IMR-90 (cell line): ENCODE results near the gene PCBP3. TPM values are rescaled to one million over a fixed set of nuclear protein-coding genes. Genes with fewer than 3 reads are reported as not detected.

Experiments used
- ATAC-seq: fragments of 200-7000 bp; cut with Tn5 transposase; 2 replicates; pipeline ENCODE4 v1.9.1; 2020; ENCODE audit warnings: low read depth, mild to moderate bottlenecking, moderate library complexity
- BruUV-seq: library from RNA; stranded (reverse); fragments of 400-500 nt; replicated peaks from 2 replicates; lab custom pipeline; 2021; lab: Mats Ljungman, UMichigan
- CTCF ChIA-PET: fragments of 300-600 bp; formaldehyde crosslinking; extraction: SDS; loops from one replicate; lab custom pipeline; 2021; ENCODE audit warnings: antibody characterized with exemption; lab: Yijun Ruan, JAX
- POLR2A ChIA-PET: fragments of 300-600 bp; sonication (Branson Sonifier 250); formaldehyde crosslinking; loops from one replicate; lab custom pipeline; 2022; ENCODE audit warnings: antibody characterized with exemption; ENCODE audit not compliant: unreplicated experiment; lab: Charles Lee
- DNase-seq: peaks from one replicate; pipeline ENCODE4 v3.0.0; 2013
- H2AFZ ChIP-seq: replicated peaks from 2 replicates; pipeline ENCODE3; 2013; ENCODE audit warnings: low read length, mild to moderate bottlenecking; ENCODE audit not compliant: poor library complexity
- H2AK5ac ChIP-seq: 2 replicates; pipeline ENCODE4 v1.6.1; 2013; ENCODE audit warnings: low read depth, low read length, inconsistent platforms
- H2AK9ac ChIP-seq: replicated peaks from 2 replicates; pipeline ENCODE3; 2013; ENCODE audit warnings: mild to moderate bottlenecking, low read depth, low read length, moderate library complexity; ENCODE audit not compliant: poor library complexity
- H2BK120ac ChIP-seq: 2 replicates; pipeline ENCODE4 v1.6.1; 2013; ENCODE audit warnings: low read depth, low read length, inconsistent platforms
- H2BK15ac ChIP-seq: 3 replicates; pipeline ENCODE4 v1.6.1; 2013; ENCODE audit warnings: low read depth, low read length, inconsistent platforms
- H2BK20ac ChIP-seq: 2 replicates; pipeline ENCODE4 v1.6.1; 2013; ENCODE audit warnings: low read depth, mild to moderate bottlenecking, inconsistent platforms, low read length, moderate library complexity
- H2BK5ac ChIP-seq: 2 replicates; pipeline ENCODE4 v1.6.1; 2013; ENCODE audit warnings: mild to moderate bottlenecking, low read depth, low read length, inconsistent platforms; ENCODE audit not compliant: poor library complexity, severe bottlenecking
- H3K14ac ChIP-seq: replicated peaks from 2 replicates; pipeline ENCODE4 v1.6.1; 2013; ENCODE audit warnings: low read depth, low read length, inconsistent platforms
- H3K18ac ChIP-seq: 2 replicates; pipeline ENCODE4 v1.6.1; 2013; ENCODE audit warnings: low read depth, low read length, control low read depth
- H3K23ac ChIP-seq: 2 replicates; pipeline ENCODE4 v1.6.1; 2013; ENCODE audit warnings: low read depth, low read length, inconsistent platforms
- H3K27ac ChIP-seq: 2 replicates; pipeline ENCODE4 v1.5.1; 2013; ENCODE audit warnings: mild to moderate bottlenecking, control low read depth, low read length; ENCODE audit not compliant: insufficient read depth
- H3K27me3 ChIP-seq: 2 replicates; pipeline ENCODE4 v1.6.1; 2013; ENCODE audit warnings: low read length; ENCODE audit not compliant: control insufficient read depth, insufficient read depth
- H3K36me3 ChIP-seq: 2 replicates; pipeline ENCODE4 v1.6.1; 2013; ENCODE audit warnings: low read length, mixed read lengths; ENCODE audit not compliant: control insufficient read depth, insufficient read depth
- H3K4ac ChIP-seq: 2 replicates; pipeline ENCODE4 v1.6.1; 2013; ENCODE audit warnings: low read depth, low read length, inconsistent platforms
- H3K4me1 ChIP-seq: 2 replicates; pipeline ENCODE4 v1.6.1; 2013; ENCODE audit warnings: low read length, mixed read lengths; ENCODE audit not compliant: control insufficient read depth, insufficient read depth
- H3K4me2 ChIP-seq: 2 replicates; pipeline ENCODE4 v1.6.1; 2013; ENCODE audit warnings: low read depth, mild to moderate bottlenecking, control low read depth, low read length, moderate library complexity
- H3K4me3 ChIP-seq: 2 replicates; pipeline ENCODE4 v1.5.1; 2013; ENCODE audit warnings: low read depth, mild to moderate bottlenecking, control low read depth, low read length, moderate library complexity; ENCODE audit not compliant: insufficient read depth
- H3K56ac ChIP-seq: 2 replicates; pipeline ENCODE4 v1.6.1; 2013; ENCODE audit warnings: low read length, inconsistent platforms; ENCODE audit not compliant: insufficient read depth; ENCODE audit errors: extremely low read depth
- H3K79me1 ChIP-seq, 2 experiments: 2 replicates each; pipeline ENCODE4 v1.6.1; 2013; ENCODE audit warnings: low read length in 2 of 2, inconsistent platforms in 1 of 2, low read depth in 1 of 2
- H3K9ac ChIP-seq: 2 replicates; pipeline ENCODE4 v1.6.1; 2013; ENCODE audit warnings: low read depth, low read length, control low read depth
- H3K9me1 ChIP-seq: 2 replicates; pipeline ENCODE4 v1.6.1; 2013; ENCODE audit warnings: low read length, inconsistent platforms; ENCODE audit not compliant: insufficient read depth
- H3K9me3 ChIP-seq: 2 replicates; pipeline ENCODE4 v1.6.1; 2013; ENCODE audit warnings: low read length; ENCODE audit not compliant: control insufficient read depth, insufficient read depth
- H4K20me1 ChIP-seq: 2 replicates; pipeline ENCODE4 v1.6.1; 2013; ENCODE audit warnings: low read length, inconsistent platforms; ENCODE audit not compliant: insufficient read depth
- H4K5ac ChIP-seq: 2 replicates; pipeline ENCODE4 v1.6.1; 2013; ENCODE audit warnings: mild to moderate bottlenecking, low read depth, low read length, control low read depth
- H4K8ac ChIP-seq, 2 experiments: 2 replicates each; pipeline ENCODE4 v1.6.1; 2013; ENCODE audit warnings: low read depth in 2 of 2, low read length in 2 of 2, control low read depth in 1 of 2, inconsistent platforms in 1 of 2
- H4K91ac ChIP-seq: 2 replicates; pipeline ENCODE4 v1.6.1; 2013; ENCODE audit warnings: low read depth, low read length, inconsistent platforms; ENCODE audit not compliant: insufficient read depth
- BHLHE40 ChIP-seq: fragments of 150-350 bp; IDR thresholded peaks from 2 replicates; pipeline ENCODE4 v1.6.1; 2016; ENCODE audit warnings: mild to moderate bottlenecking, low read depth, low read length
- CEBPB ChIP-seq: IDR thresholded peaks from 2 replicates; pipeline ENCODE4 v1.6.1; 2012; ENCODE audit warnings: low read depth, low read length, improper control_type of control experiment
- CHD1 ChIP-seq: IDR thresholded peaks from 2 replicates; pipeline ENCODE4 v1.6.1; 2012; ENCODE audit warnings: low read depth, low read length, improper control_type of control experiment
- CTCF ChIP-seq: conservative IDR thresholded peaks from 2 replicates; pipeline ENCODE4 v1.5.1; 2012; ENCODE audit warnings: mild to moderate bottlenecking, low read depth, low read length, improper control_type of control experiment
- MAFK ChIP-seq: IDR thresholded peaks from 2 replicates; pipeline ENCODE4 v1.6.1; 2012; ENCODE audit warnings: low read depth, low read length, improper control_type of control experiment
- MXI1 ChIP-seq: IDR thresholded peaks from 2 replicates; pipeline ENCODE4 v1.6.1; 2012; ENCODE audit warnings: low read depth, mild to moderate bottlenecking, low read length, moderate library complexity, borderline replicate concordance
- NFE2L2 ChIP-seq: fragments of 150-350 bp; IDR thresholded peaks from 2 replicates; pipeline ENCODE4 v1.6.1; 2016; ENCODE audit warnings: low read depth, mild to moderate bottlenecking, low read length
- POLR2A ChIP-seq: IDR thresholded peaks from 2 replicates; pipeline ENCODE4 v1.6.1; 2012; ENCODE audit warnings: mild to moderate bottlenecking, low read depth, low read length
- RAD21 ChIP-seq: IDR thresholded peaks from 2 replicates; pipeline ENCODE4 v1.6.1; 2012; ENCODE audit warnings: low read length, improper control_type of control experiment
- RCOR1 ChIP-seq: IDR thresholded peaks from 2 replicates; pipeline ENCODE4 v1.6.1; 2012; ENCODE audit warnings: mild to moderate bottlenecking, low read length, improper control_type of control experiment; ENCODE audit not compliant: insufficient replicate concordance
- RFX5 ChIP-seq: IDR thresholded peaks from 2 replicates; pipeline ENCODE4 v1.8.0; 2012; ENCODE audit warnings: low read depth, mild to moderate bottlenecking, low read length, moderate library complexity
- SMC3 ChIP-seq: fragments of 150-350 bp; IDR thresholded peaks from 2 replicates; pipeline ENCODE4 v1.6.1; 2016; ENCODE audit warnings: low read depth, mild to moderate bottlenecking, antibody characterized with exemption, low read length, moderate library complexity
- WGBS, 2 experiments: methylation state at CpG; one replicate each; pipeline versions ENCODE4 v1.1.5 to v1.1.7; 2013; ENCODE audit warnings: missing lambda C conversion rate in 2 of 2; ENCODE audit not compliant: insufficient read length in 1 of 2; ENCODE audit errors: extremely low coverage in 2 of 2; 5-methylcytosine and 5-hydroxymethylcytosine counted together
- dilution Hi-C: fragments of 300-500 bp; cut with HindIII; formaldehyde crosslinking; loops from one replicate; pipeline ENCODE4 v1.14.3; 2018; ENCODE audit warnings: low sequenced_read_pairs; ENCODE audit not compliant: unreplicated experiment
- in situ Hi-C: fragments of 300-500 bp; cut with MboI; formaldehyde crosslinking; loops from 3 replicates; pipeline ENCODE4 v1.14.3; 2019; ENCODE audit warnings: low sequenced_read_pairs, inconsistent platforms, mixed read lengths
- intact Hi-C: fragments of 100-400 bp; cut with micrococcal nuclease; formaldehyde crosslinking; loops from 2 replicates; pipeline ENCODE4 v1.10.0; 2022
- polyA plus RNA-seq, 3 experiments: library from polyadenylated mRNA; depleted of rRNA; stranded (reverse); fragments of >200 nt; gene quantifications; 2 replicates each; pipeline ENCODE4 v1.2.3, GENCODE V29; 2012; ENCODE audit warnings: low replicate concordance in 1 of 3
- total RNA-seq: library from RNA; depleted of rRNA; stranded (reverse); fragments of >200 nt; gene quantifications from 2 replicates; pipeline ENCODE4 v1.2.3, GENCODE V29; 2012
- TF ChIP-seq, protein P1 (sequence below): fragments of 150-350 bp; IDR thresholded peaks from 2 replicates; pipeline ENCODE4 v1.6.1; 2016; ENCODE audit warnings: low read depth, mild to moderate bottlenecking, low read length, moderate library complexity, borderline replicate concordance
- TF ChIP-seq, protein P2 (sequence below): fragments of 150-350 bp; IDR thresholded peaks from 2 replicates; pipeline ENCODE4 v1.6.1; 2017; ENCODE audit warnings: mild to moderate bottlenecking, antibody characterized with exemption, low read length, low read depth

Gene PCBP3
- total and polyA plus RNA-seq, 2 of the 4 experiments (the other 2 are of a cell fraction): 2.9 to 3.9 TPM

DNA sequence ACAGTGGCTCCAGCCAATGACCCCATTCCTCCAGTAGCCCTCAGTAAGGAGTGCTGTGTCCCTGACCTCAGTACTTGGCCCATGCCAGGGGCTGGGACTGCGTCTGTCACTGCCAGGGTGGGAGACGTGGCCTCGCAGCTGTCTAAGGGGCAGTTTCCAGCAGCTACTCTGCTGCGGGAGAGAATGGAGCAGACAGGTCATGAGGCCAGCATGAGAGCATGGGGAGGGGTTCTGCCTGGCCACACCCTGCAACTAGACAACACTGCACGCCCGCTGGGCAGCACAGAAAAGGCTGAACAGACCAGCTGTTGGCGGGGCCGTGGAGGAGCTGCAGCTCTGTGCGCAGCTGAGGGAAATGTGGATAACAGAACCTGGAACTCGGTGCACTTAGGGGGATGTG, 246.4 kb downstream of the PCBP3 start:
- peaks cover 21% of the 10 kb centered on the region; the same call in 1 of the 2 replicates for H3K27me3 ChIP-seq
- dilution Hi-C loops: no loop called here
- H2BK15ac ChIP-seq: no peak overlapping the region
- H3K9me3 ChIP-seq: peaks cover 2% of the 10 kb centered on the region; the same call in 1 of the 2 replicates
- no peak overlapping the region for H3K14ac ChIP-seq
- no peak overlapping the region for H2BK120ac ChIP-seq
- in situ Hi-C loops: no loop called here
- no peak for ATAC-seq
- H3K4ac ChIP-seq: no peak overlapping the region
- no peaks in the 10 kb centered on the region for H3K36me3 ChIP-seq
- CTCF ChIA-PET: no interaction called here
- H2BK20ac ChIP-seq: no peak overlapping the region
- no peak overlapping the region for H3K4me3 ChIP-seq
- intact Hi-C loops: no loop called here
- WGBS, 2 experiments: 53% methylated on average over 10 of the region's 10 CpGs; no CpG with 5 or more reads in 1 of the 2 experiments
- BruUV-seq: no TSS peak
- no peak overlapping the region for H3K27ac ChIP-seq
- H4K8ac ChIP-seq: no peak overlapping the region
- no peak overlapping the region for H3K18ac ChIP-seq
- H2AK5ac ChIP-seq: no peak overlapping the region
- POLR2A ChIA-PET: no interaction called here
- H2AFZ ChIP-seq: no peak overlapping the region
- no peak overlapping the region for H3K23ac ChIP-seq
- H3K56ac ChIP-seq: no peak overlapping the region
- H3K4me2 ChIP-seq: no peak overlapping the region
- no peak overlapping the region for H4K91ac ChIP-seq
- TF ChIP-seq RCOR1: no peak
- TF ChIP-seq MAFK: no peak
- TF ChIP-seq BHLHE40: no peak
- TF ChIP-seq POLR2A: no peak
- TF ChIP-seq RAD21: no peak
- TF ChIP-seq, protein P1, sequence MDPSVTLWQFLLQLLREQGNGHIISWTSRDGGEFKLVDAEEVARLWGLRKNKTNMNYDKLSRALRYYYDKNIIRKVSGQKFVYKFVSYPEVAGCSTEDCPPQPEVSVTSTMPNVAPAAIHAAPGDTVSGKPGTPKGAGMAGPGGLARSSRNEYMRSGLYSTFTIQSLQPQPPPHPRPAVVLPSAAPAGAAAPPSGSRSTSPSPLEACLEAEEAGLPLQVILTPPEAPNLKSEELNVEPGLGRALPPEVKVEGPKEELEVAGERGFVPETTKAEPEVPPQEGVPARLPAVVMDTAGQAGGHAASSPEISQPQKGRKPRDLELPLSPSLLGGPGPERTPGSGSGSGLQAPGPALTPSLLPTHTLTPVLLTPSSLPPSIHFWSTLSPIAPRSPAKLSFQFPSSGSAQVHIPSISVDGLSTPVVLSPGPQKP: no peak
- TF ChIP-seq RFX5: no peak
- TF ChIP-seq CHD1: no peak
- TF ChIP-seq, protein P2, sequence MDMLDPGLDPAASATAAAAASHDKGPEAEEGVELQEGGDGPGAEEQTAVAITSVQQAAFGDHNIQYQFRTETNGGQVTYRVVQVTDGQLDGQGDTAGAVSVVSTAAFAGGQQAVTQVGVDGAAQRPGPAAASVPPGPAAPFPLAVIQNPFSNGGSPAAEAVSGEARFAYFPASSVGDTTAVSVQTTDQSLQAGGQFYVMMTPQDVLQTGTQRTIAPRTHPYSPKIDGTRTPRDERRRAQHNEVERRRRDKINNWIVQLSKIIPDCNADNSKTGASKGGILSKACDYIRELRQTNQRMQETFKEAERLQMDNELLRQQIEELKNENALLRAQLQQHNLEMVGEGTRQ: no peak
- no peak for TF ChIP-seq SMC3
- no peak for TF ChIP-seq CTCF
- TF ChIP-seq NFE2L2: no peak
- TF ChIP-seq CEBPB: no peak
- no peak for TF ChIP-seq MXI1
- peaks cover 14% of the 10 kb centered on the region for H3K4me1 ChIP-seq
- no peak for DNase-seq
- peaks cover 4% of the 10 kb centered on the region; the same call in 1 of the 2 replicates for H3K9me1 ChIP-seq
- no peak overlapping the region for H2AK9ac ChIP-seq
- no peak overlapping the region for H3K9ac ChIP-seq
- no peak overlapping the region for H4K5ac ChIP-seq
- peaks cover 3% of the 10 kb centered on the region; the same call in 1 of the 2 replicates for H4K20me1 ChIP-seq
- no peak overlapping the region for H2BK5ac ChIP-seq
- no peaks in the 10 kb centered on the region for H3K79me1 ChIP-seq
